ENCODE data around the gene TBC1D23. TPM values are rescaled to one million over a fixed set of nuclear protein-coding genes. Genes with fewer than 3 reads are reported as not detected.

TBC1D23 gene
- total and polyA plus RNA-seq, 4 donors = 8.7 to 30.3 (median 17.8) TPM

- Histone ChIP-seq H3K27ac (ENCODE audit: low read depth in 1 of 2, low read length in 2 of 2) (peak overlapping the region; percentile 57 to 62), H3K4me3 (ENCODE audit: low read depth in 1 of 3, low read length in 3 of 3) (no peak overlapping the region), H3K9me3 (ENCODE audit: control insufficient read depth in 4 of 4, low read length in 3 of 4) (no peaks in the 10 kb centered on the region), H3K4me1 (ENCODE audit: control insufficient read depth in 4 of 4, insufficient read depth in 4 of 4, low read length in 3 of 4) (peaks cover 2 to 15% (median 10%) of the 10 kb centered on the region in 4 donors), H3K36me3 (ENCODE audit: control insufficient read depth in 4 of 4, insufficient read depth in 3 of 4, low read depth in 1 of 4, low read length in 3 of 4) (peaks cover 2 to 15% (median 8%) of the 10 kb centered on the region in 4 donors), H3K9ac (ENCODE audit: low read depth in 1 of 2, low read length in 2 of 2) (no peak overlapping the region), H3K27me3 (ENCODE audit: control insufficient read depth in 4 of 4, insufficient read depth in 4 of 4, low read length in 3 of 4) (no peaks in the 10 kb centered on the region)
- no peak for TF ChIP-seq EGR1 (IDR thresholded peaks at IDR 0.05; ENCODE audit: low read depth in 2 of 2)
- no peak for TF ChIP-seq FOXA1 (IDR thresholded peaks at IDR 0.05)
- TF ChIP-seq SP1 (IDR thresholded peaks at IDR 0.05) = peak; percentile 21
- no peak for TF ChIP-seq ZBTB33 (IDR thresholded peaks at IDR 0.05)
- peak; percentile 82 for TF ChIP-seq CTCF (IDR thresholded peaks at IDR 0.05; ENCODE audit: low read depth, low read length, missing input control)
- TF ChIP-seq TAF1 (conservative IDR thresholded peaks at IDR 0.05) = no peak
- no peak for TF ChIP-seq YY1 (IDR thresholded peaks at IDR 0.05)
- TF ChIP-seq JUND (IDR thresholded peaks at IDR 0.05) = peak in 1 of 2 donors; percentile 12
- TF ChIP-seq HNF4A (conservative IDR thresholded peaks at IDR 0.05) = peak; percentile 49 to 51
- TF ChIP-seq RXRA (IDR thresholded peaks at IDR 0.05) = peak; percentile 72 to 87
- no peak for TF ChIP-seq GABPA (IDR thresholded peaks at IDR 0.05 in 1 of 2, conservative IDR thresholded peaks at IDR 0.05 in 1 of 2)
- no peak for TF ChIP-seq HNF4G (IDR thresholded peaks at IDR 0.05)
- TF ChIP-seq FOXA2 (IDR thresholded peaks at IDR 0.05) = no peak
- peak; percentile 65 for TF ChIP-seq NR2F2 (IDR thresholded peaks at IDR 0.05)
- peak; percentile 61 for TF ChIP-seq ATF3 (IDR thresholded peaks at IDR 0.05)
- TF ChIP-seq MAX (IDR thresholded peaks at IDR 0.05) = no peak
- TF ChIP-seq REST (IDR thresholded peaks at IDR 0.05) = no peak
- TF ChIP-seq RAD21 (IDR thresholded peaks at IDR 0.05) = peak; percentile 96
- WGBS = 14% methylated on average over 8 of the region's 8 CpGs
- DNase-seq (ENCODE audit: low spot score) = peak; percentile 43
Observed at GRCh38 chr3:100316641-100317069, 55.9 kb downstream of the TBC1D23 start.

All from liver (tissue), 9 donors.